Stimulated activated CD4-positive, alpha-beta T cell treated with anti-CD3 and anti-CD28 coated beads, Interleukin-1b, Interleukin-23, amount 100 ng/mL, for 24 hours (primary cell): ENCODE results near the gene NTN5.
"Not testable (repeated sequence)": the region's sequence is repeated elsewhere in the genome, so short reads cannot be mapped to it uniquely, and the experiment has no call there.

Experiments used
- DNase-seq, 4 experiments: peaks; one replicate each; pipeline ENCODE4 v3.0.0-alpha.2; 2020; ENCODE audit warnings: low read depth in 4 of 4, low spot score in 1 of 4

The NTN5 gene

DNA sequence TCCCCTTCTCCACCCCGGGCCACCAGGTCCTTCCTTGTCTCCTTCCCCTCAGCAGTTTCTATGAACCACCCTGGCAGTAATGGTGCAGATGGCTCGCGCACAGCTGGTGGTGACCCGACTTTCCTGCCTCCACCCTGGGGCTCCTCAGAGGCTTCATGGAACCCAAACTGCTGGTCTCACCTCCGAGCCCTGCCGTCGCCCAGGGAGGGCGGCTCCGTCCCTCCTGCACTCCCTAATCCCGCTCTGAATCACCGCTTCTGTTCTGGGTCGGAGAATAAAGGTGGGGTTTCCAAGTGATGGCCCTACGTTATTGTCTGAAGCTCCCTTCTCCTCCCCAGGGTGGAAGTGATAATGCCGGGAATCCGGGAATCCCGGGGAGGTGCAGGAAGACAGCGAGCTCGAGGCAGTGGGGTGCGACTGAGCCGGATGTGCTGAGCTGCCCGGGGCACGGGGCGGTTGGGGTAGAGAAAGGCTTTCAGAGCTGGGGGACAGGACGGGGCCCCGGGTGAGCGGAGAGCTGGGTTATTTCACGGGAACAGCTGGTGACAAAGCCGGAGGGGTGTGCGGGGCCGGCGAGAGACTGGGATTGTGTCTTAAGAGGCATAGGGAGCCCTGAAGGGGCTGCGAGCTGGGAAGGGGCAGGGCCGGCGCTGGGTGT is 23.7 kb upstream of the NTN5 start:
- DNase-seq: no peak

DNA sequence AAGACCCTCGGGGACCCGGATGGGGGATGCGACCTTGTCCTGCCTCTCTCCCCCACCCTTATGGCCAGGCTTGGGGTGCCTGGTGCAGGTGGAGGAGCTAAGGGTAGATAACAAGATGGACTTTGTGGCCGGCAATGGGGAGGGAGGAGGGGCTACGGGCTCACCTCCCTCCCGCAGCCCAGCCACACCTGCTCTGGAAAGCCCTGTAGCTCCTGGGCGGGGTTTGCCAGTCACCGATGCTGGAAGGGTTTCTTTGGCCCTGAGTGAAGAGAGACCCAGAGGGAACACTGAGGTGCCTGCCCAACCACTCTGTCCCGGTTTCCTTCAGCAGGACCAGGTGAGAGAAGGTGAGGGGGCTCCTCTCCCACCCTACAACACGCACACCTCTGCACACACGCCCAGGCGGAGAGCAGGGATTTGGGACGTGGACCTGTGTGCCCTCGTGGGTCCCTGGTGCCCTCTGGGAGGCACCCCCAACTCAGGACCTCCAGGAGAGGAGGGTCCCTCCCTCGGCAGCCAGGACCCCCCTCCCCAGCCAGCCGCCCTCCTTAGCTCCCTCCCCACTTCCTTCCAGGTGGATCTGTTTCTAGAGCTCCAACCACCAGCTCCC is 23.0 kb upstream of the NTN5 start, which contains the start of gene FUT2:
FUT2 (plus strand) TSS at position 229 of the 610 bp plus-strand sequence. CDS start 6,986 bp downstream, outside the sequence.
- no peak for DNase-seq

DNA sequence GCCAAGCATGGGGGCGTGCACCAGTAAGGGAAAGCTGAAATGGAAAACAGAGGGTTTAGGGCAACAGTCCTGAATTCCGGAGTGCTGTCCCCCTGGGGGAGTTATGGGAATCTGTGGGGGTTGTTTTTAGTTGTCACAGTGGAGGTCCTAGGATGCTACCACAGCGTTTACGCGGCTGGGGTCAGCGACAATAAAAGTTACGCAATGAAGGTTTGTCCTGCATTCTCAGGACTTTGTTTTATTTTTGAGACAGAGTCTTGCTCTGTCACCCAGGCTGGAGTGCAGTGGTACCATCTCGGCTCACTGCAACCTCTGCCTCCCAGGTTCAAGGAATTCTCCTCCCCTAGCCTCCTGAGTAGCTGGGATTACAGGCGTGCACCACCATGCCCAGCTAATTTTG is 20.8 kb upstream of the NTN5 start:
- DNase-seq: not testable (repeated sequence)

DNA sequence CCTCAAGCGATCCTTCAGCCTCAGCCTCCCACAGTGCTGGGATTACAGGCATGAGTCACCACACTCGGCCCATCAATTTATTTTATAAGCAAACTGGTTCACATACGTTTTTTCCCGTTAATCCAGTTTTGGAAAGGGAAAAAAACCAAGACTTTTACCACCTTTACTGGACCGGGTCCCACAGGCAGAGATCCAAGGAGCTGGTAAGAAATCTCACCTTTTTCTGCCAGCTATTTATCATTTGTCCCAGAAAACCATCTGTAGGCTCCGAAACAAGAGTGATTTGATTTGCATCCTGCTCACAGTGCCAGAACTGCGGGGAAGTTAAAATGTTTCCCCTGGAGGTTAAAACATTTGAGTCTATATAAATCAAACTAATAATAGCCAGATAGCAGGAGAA is 16.6 kb upstream of the NTN5 start:
- DNase-seq: no peak

DNA sequence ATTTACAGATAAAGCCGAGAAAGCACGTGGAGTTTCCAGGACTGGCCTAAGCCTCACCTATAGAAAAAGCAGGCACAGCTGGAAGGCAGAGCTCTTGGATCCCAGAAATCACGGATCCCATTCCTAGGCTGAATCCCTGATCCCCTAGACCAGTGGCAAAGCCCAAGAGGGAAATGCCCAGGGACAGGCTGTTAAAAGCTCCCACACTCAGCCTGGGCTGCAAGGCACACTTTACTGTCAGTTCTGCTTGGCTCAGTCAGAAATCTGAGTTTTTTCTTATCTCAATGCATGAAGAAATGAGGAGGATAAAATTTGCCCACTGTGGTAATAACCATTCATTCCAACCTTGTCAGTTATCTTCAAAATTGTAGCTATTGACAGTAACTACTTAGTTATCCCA is 15.0 kb upstream of the NTN5 start:
- no peak for DNase-seq

DNA sequence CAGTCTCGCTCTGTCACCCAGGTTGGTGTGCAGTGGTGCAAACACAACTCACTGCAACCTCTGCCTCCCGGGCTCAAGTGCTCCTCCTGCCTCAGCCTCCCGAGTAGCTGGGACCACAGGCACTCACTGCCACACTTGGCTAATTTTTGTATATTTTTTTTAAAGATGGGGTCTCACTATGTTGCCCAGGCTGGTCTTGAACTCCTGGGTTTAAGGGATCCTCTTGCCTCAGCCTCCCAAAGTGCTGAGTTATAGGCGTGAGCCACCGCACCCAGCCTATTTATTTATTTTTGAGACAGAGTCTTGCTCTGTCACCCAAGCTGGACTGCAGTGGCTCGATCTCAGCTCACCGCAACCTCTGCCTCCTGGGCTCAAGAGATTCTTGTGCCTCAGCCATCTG is 13.8 kb upstream of the NTN5 start:
- DNase-seq: not testable (repeated sequence)

DNA sequence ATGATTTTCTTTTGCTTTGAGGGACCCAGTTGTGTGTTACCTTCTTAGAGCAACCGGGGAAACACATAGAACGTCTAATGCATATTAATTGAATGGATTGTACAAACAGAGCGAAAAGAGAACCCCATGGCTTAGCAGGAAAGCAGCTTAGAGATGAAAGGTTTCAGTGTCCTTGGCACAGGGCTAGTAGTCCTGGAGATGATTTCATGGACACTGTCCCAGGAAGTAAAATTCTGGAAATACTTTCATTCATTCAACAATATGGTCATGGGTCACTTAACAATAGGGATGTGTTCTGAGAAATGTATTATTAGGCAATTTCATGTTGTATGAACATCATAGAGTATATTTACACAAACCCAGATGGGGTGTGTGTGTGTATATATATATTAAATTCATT is 13.3 kb upstream of the NTN5 start:
- no peak for DNase-seq

DNA sequence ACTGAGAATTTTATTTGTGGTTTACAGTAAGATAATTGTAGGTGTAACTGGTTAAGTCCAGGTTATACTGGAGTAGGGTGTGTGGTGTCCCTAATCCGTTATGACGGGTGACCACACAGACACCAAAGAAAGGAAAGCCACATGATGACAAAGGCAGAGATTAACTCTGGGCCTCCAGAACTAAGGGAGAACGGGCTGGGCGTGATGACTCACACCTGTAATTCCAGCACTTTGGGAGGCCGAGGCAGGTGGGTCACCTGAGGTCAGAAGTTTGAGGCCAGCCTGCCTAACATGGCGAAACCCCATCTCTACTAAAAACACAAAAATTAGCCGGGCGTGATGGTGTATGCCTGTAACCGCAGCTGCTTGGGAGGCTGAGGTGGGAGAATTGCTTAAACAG is 12.8 kb upstream of the NTN5 start:
- no peak for DNase-seq

DNA sequence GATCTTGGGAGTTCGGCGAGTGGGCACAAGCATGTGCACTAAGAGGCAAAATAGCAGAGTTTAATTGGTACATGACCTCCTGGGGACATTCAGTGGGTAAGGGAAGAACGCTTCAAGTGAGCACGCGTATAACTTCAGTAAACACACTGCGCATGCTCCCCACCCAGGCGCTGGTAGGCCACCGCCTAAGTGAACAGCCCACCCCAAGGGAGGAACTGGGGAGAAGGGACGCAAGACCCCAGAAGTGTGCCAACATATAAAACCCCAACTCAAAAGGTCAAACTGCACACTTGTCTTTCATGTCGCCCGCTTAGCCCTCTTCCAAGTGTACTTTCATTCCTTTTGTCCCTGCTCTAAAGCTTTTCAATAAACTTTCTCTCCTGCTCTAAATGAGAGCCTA is 10.5 kb upstream of the NTN5 start:
- DNase-seq: peak in 1 of 4 experiments; percentile 4

DNA sequence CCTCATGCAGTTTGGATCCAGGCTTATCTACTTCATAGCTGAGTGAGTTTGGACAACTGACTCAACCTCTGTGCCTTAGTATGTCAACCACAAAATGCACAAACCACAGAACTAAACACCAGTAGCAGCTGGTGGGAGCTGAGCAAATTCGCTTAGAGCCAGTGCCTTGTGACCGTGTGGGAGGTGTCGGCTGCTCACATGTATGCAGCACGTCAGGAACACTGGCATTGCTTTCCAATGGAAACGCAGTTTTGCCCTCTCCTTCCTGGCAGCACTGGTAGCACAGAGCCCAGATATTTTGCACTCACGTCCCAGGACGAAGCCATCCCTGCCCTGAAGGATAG is 8.3 kb upstream of the NTN5 start:
- no peak for DNase-seq

DNA sequence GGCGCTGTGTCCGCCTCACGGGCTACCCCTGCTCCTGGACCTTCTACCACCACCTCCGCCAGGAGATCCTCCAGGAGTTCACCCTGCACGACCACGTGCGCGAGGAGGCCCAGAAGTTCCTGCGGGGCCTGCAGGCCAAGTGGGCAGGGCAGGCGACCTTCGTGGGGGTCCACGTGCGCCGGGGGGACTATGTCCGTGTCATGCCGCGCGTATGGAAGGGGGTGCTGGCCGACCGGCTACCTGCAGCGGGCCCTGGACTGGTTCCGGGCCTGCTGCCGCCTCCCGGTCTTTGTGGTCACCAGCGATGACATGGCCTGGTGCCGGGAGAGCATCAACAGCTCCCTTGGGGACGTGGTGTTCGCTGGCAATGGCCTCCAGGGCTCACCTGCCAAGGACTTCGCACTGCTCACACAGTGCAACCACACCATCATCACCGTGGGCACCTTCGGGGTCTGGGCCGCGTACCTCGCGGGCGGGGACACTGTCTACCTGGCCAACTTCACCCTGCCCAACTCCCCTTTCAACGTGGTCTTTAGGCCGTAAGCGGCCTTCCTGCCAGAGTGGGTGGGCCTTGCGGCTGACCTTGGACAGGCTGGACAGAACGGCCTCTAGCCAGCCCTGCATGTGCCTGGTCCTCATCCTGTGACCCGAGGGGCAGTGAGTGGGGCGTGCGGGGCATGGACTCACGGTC is 7.8 kb upstream of the NTN5 start:
- DNase-seq: no peak

DNA sequence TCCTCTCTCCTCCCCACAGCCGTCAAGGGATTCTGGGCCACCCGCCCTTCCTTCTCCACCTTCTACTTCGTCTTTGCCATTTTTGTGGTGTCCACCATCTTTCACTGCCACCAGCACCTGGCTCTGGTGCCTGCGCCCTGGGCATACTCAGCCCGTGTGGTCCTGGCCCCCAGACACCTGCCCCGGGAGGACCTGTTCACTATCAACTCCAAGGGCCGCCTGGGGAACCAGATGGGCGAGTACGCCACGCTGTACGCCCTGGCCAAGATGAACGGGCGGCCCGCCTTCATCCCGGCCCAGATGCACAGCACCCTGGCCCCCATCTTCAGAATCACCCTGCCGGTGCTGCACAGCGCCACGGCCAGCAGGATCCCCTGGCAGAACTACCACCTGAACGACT is 7.2 kb upstream of the NTN5 start:
- not testable (repeated sequence) for DNase-seq

DNA sequence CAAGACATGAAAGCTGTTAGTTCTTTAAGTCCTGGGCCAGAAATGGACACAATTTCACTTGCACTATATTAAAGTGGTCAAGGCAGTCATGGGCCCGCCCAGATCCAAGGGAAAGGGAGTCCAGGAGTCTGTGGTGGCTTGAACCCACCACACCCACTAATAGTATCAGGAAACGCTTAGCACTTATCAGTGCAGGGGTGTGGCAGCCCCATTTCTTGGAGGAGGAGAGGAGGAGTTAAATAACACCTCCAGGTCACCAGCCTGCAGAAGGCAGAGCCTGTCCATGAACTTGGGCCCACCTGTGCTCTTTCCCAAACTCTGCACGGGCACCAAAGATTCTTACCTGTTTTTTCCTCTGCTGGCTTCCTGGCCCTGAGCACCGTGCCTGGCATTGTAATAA is 5.4 kb upstream of the NTN5 start:
- DNase-seq: no peak

DNA sequence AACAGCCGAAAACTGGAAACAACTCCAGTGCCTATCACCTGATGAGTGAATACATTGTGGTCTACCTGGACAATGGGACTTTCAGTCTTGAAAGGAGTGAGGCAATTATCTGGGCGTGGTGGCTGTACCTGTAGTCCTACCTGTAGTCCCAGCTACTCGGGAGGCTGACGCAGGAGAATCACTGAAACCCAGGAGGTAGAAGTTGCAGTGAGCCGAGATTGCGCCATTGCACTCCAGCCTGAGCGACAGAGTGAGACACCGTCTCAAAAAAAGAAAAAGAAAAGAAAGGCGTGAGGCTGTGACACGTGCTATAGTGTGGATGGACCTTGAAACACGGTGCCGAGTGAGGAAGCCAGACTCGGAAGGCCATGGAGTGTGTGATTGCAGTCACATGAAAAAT is 4.1 kb upstream of the NTN5 start:
- no peak for DNase-seq

DNA sequence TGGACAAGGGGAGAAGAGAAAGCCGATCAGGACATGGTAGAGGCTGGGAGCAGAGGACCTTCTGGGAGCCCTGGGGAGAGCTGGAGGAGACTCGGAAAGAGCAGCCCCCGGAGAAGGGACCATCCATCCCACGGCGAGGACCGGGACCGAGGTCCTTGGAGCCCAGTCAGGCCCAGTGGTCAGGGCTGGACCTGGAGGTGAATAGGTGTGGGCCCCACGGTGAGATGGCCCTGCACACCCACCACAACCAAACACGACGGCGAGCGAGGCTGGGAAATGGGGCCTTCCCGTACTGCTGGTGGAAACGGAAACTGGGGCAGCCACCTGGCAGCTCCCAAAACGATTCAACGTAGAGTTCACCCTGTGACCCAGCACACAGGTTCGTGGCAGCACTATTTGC is 3.7 kb upstream of the NTN5 start:
- no peak for DNase-seq

DNA sequence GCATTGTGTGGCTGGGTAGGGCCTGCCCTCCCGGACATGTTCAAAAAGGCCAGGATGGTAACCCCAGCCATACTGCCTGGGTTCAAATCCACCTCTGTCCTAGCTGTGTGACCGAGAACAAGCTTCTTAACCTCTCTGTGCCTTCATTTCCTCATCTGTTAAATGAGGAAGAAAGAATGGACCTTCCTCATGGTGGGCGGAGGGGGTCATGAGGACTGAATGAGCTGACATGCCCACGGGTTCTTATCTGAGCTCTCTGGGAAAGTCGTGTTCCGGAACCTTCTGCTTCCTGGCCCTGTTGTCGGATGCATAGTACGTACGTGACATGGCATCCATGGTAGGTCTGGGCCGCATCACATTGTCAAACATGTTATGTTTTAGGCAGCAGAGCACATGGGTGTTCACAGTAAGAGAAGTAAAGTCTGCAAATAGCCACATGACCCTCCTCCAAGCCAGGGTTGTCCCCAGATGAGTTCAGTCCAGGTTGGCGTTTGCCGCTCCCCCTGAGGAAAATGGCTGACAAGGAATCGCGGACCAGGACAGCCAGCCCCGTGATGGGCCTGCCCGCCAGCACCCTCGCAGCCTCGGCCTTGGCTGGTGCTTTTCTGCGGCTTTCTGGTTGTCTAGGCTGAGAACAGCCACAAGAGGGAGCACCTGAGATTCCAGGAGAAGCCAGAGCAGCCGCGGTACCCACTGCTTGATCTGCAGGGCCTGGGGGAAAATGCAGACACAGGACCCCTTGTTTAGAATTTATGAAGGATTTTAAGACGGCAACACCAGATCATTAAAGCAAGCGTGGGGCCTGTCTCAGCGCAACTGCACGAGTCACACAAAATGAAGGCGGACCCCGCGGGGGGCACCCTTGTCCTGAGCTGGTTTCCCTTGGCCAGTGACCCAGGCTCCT is 2.4 kb upstream of the NTN5 start:
- peak; percentile 49 to 66 (median 51) for DNase-seq

DNA sequence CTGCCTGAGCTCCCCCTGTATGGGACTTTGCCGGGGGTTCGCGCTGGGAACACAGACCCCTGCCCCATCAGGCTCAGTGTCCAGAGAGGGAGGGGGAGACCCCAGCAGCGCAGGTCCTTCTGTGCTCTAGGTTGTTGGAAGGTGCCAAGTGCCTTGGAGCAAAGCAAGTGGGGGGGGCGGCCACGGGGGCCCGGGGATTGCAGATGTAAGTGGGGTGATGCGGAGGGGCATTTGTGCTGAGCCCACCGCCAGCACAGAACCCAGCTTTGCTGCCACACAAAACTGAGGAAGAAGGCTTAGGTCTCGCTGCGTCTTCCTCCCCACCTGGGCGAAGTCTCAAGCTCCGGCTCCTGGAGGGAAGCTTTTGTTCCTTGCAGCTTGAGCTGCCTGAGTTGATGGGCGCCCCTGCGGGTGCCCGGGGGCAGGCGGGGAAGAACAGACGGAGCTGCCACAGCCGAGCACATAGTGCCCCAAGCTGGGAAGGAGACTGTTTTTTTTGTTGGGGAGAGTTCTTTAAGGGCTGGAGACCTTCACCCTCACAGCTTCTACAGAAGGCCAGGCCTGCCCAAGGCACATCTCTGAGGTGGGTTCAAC is 1.5 kb upstream of the NTN5 start:
- no peak for DNase-seq

DNA sequence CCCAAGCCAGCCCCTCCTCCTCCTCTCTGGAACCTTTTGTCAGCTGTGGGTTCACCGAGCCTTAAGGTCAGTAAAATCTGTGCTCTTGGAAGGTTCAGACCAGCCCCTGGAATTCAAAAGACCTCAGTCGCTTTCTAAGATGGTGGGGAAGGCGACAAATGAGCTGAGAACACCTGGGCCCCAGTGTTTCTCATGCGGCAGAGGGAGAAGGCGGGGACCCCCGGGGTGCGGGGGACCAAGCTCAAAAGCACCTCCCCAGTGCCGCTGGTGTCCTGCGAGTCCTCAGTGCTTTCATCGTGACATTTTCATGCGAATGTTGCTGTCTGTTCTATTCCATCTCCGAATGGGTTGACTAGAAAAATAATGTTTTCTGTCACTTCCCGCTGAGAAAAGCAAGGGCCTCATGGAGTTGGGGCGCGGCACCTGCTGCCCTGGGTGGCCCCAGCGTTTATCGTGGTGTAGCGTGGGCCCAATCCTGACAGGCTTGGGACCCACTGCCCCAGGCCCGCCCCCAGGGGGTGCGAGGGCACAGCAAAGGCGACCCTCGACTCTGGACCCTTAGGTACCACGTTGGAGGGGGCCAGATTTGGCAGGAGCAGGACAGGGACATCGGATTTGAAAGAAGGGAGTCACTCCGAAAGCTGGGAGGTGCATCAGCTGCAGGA is 751 bp upstream of the NTN5 start:
- no peak for DNase-seq

DNA sequence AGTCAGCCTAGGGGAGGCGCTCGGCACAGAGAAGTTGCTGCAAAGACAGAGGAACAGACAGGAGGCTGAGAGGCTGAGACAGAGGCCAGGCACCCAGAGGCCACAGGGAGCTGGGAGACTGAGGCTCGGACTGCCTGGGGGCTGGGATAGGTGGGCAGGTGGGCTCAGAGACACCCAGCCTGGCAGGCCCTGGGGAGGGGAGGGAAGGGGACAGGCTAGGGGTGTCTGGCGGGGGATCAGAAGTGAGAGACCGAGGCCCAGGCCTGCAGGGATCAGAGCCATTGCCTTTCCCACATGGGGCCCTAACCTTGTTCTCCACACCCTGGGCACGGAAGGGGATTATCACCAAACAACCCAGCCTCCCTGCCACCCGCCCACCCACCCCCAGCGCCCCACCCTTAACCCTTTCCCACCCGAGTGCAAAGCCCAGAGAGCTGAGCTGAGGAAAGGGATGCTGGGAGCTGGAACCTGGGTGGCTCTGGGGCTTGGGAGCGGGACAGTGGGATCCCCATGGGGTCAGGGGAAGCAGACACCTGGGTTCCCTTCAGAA is 1.3 kb downstream of the NTN5 start:
- DNase-seq: no peak

DNA sequence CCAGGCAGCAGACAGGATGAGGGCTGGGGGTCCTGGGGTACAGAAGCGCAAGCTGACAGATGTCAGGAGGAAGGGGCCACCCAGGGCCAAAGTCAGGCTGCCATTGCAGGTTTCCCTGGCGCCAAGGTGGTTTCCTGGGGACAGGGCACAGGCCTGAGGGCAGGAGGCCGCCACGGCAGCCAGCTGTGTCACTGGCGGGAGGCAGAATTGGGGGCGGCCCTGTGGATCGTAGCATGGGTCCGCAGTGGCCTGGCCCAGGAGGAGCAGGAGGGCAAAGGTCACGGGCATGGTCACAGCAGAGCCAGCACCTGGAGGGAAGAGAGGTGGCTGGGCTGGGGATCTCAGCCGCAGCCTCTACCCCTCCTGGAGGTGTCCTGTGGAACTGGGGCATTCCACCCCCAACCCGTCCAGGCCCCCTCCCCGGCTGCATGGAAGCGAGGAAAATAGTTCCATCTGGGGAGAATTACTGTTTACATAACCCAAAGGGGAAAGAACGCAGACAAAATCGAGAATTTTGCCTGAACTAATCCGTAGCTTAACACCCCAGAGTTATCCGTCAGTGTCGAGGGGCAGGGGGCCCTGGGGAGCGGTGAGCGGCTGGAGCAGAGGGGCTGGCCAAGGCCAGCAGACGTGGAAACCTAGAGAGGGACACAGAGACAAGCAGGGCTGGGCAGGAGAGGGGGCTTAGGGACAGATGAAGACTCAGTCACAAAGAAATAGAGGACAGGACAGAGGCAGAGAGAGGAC is 1.9 kb downstream of the NTN5 start:
- no peak for DNase-seq
